Pons (tissue), 1 donor: Measurements from ENCODE around the gene FARS2.
"Not testable (repeated sequence)": the region's sequence is repeated elsewhere in the genome, so short reads cannot be mapped to it uniquely, and the experiment has no call there.

Source experiments
- DNase-seq: peaks from one replicate; pipeline ENCODE4 v3.0.0-alpha.2; 2016; ENCODE audit warnings: low spot score

The FARS2 gene

DNA sequence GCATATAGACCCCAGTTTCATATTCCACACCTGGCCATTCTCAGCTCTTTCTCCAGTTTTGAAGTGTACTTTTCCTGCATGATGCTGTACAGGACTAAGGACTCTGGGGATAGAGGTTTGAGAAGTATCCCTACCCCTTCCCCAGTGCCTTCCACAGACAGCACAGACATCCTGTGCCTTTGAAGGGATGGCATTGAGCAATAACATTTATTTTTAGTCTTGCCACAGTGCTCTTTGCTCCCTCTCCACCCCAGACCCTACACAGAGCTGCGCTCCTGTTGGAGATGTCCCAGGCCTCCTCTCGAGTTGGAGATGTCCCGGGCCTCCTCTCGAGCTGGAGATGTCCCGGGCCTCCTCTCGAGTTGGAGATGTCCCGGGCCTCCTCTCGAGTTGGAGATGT lies 275.8 kb downstream of the FARS2 start:
- no peak for DNase-seq

GRCh38 chr6:5537967-5538366 lies 276.7 kb downstream of the FARS2 start:
- DNase-seq = no peak

GRCh38 chr6:5540370-5540769 lies 279.1 kb downstream of the FARS2 start:
- peak; percentile 66 for DNase-seq

DNA sequence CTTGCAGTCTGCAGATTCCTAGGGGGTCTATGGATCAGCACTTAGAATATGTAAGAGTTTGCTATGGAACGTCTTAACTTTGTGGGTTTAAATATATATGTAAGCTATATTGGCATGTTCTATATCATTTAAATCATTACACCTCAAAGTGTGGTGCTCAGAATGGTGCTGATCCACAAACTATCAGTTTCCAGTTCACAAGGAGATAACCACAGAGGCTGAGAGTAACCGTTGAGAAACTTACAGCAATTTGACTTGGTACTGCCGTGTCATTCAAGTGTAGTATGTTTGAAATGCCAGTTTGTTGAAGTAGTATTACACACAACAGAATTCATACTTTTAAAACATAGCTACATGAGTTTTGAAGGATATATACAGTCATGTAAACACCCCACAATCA lies 279.7 kb downstream of the FARS2 start:
- no peak for DNase-seq

- DNase-seq = no peak
Observed at GRCh38 chr6:5541751-5542432, 280.6 kb downstream of the FARS2 start.

GRCh38 chr6:5547556-5547955 lies 286.2 kb downstream of the FARS2 start:
- no peak for DNase-seq

GRCh38 chr6:5550631-5551030 lies 289.3 kb downstream of the FARS2 start:
- DNase-seq = no peak

DNA sequence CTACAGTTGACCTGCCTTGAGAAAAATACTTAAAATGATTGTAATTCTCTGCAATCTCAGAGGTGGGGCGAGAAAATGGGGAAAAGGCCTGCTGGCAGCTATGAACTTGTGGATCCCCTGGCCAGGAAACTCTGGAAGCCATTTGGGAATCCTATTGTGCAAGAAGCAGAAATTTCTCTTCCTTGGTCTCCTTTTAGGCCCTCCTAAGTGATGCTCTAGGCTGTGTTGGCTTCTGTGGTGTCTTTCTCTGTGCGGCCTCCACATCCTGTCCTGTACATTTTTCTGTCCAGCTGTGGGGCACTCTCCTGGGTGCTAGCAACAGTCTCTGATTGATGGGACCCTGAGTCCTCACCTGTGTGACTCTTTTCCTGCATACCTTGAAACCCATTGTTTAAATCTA lies 290.9 kb downstream of the FARS2 start:
- DNase-seq = no peak

GRCh38 chr6:5553767-5554166 lies 292.5 kb downstream of the FARS2 start:
- DNase-seq = no peak

DNA sequence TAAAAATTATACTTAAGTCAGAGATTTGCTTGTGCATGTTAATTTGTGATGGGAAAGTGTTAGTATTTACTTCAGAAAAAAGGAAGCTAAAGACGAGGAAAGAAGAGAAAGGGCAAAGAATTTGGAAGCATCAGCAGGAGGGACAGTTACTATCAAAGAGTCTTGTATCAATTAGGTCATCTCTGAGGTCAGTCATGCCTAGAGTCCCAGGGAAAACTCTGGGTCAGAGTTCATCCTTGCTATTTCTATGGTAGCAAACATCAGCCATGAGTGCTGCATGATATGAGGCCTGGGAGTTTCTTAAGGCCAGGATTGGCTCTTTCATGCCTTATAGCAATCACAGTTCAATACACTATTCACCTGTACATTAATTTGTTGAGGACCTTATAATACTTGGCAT lies 292.9 kb downstream of the FARS2 start:
- DNase-seq = no peak

GRCh38 chr6:5556011-5556410 lies 294.7 kb downstream of the FARS2 start:
- no peak for DNase-seq

- no peak for DNase-seq
Observed at GRCh38 chr6:5557506-5557905, 296.2 kb downstream of the FARS2 start.

- DNase-seq = no peak
Observed at GRCh38 chr6:5559651-5560050, 298.3 kb downstream of the FARS2 start.

DNA sequence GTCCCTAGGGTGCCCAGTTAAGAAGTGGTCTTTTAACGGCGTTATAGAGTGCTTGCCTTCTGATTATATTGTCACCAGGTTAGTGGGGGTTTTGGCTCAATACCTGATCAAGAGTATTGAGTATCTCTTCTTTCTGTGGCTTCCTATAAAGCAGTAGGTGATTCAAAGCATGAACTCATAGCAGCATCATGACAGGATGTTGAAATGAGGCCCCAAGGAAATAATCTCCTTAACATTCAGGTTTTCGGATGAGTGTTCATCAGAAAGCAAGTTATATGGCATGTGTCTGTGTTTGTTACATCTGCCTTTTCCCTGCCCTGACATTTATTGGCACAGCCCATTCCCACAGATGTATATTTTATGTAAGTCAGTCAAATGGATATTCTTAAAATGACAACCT lies 301.0 kb downstream of the FARS2 start:
- DNase-seq = no peak

DNA sequence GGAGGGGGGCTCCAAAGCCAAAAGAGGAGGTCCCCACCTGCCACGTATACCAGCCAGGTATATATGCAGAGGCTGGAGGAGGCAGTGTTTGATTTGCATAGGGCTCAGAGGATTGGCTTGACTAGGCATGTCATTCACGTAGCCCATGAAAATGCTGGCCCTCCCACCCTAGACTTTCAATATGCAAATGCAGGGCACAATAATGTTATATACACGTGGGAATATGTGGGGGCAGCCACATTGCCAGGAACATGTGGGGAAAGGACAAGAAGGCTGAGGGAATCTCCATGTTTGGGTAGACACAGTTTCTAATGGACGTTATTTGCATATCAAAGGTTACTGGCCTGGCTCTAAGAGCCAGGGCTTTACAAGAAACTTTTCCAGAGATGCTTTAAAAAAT lies 301.8 kb downstream of the FARS2 start:
- DNase-seq = no peak

DNA sequence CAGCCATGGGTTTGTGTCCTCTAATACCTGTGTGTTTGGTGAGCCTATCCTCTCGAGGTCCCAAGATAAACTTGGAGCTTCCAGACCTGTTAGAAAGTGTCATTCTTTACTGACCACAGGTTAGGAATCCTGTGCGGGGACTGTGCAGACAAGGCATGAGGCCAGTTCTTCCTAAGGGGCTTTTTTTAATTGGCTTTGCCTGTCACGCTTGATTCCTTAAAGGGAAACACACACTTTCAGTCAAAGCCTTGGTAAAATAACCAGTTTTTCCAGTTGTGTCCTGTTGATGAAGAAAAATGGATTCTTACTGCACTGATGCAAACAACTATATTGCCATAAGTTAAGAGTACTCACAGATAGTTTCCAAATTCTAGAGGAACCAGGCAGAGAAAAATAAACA lies 303.4 kb downstream of the FARS2 start:
- not testable (repeated sequence) for DNase-seq

DNA sequence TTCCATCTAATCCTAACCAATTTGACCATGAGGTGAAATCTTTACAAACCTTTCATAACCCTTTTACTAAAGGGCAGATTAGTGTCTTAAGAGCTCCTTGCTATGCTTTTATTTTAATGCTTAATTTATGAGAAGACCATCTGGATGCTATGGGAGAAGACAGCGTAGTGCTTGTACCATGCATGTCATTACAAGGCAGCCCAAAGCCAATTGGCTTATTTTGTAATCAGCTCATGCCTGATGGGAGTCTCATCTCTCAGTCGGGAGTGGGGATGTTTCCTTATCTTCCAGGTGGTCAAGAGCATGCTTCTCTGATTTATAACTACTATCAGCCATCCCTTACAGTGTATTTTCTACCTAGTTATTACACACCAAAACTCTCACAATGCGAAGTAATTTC lies 304.7 kb downstream of the FARS2 start:
- no peak for DNase-seq

DNA sequence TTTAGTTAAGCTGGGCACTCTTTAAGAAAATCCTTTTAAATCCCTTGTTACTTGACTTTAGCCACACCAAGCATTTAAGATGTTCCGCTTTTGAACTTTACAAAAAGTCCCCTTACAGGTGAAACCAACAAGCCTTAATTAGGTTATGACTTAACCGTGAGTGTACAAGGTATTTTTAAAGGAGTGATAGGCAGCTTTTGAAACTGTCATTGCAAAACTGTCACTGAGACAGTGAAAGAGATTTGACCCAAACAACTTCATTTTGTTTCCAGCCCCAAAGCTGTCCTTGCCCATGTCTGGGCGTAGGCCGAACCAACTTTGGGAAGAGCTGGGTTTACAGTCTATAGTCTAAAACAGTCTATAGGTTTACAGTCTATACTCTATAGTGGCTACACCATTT lies 305.4 kb downstream of the FARS2 start:
- DNase-seq = no peak

GRCh38 chr6:5567352-5567751 lies 306.0 kb downstream of the FARS2 start:
- DNase-seq = no peak

DNA sequence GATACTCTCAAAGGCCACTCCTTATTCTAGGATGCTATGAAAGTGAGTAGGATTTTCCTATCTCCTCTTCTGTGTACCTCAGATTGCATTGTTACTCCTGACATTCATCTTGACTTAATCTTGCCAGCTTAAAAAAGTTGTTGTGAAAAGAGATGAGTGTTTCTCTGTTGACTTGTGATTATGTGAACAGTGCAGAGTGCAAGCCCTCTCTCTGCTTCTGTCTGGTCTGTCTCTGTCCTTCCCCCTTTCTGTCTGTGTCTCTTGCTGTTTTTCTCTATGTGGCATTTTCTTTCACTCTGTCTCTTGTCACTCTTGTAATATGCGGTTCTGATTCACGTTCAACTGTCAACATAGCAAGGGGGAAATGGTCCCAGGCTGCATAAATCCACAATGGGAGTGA lies 306.6 kb downstream of the FARS2 start:
- DNase-seq = no peak

GRCh38 chr6:5569491-5569890 lies 308.2 kb downstream of the FARS2 start:
- no peak for DNase-seq

DNA sequence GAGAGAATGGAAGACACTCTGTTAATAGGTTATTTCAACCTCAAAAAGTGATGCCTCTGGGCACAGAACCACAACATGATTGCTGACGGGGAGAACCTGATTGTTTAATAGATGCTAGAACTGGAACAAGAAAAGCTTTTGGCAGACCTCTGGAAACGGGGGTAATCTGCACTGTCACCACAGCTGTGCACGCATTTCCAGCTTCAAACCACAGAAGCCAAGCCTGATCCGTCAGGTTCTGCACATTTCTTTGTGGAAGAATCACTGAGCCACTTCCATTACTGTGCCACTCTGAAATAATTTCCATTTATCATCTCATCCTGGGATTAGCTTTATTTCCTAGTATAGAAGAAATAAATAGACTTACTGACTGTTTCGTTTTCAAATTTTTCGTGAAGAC lies 309.3 kb downstream of the FARS2 start:
- no peak for DNase-seq

GRCh38 chr6:5580736-5581581 lies 319.6 kb downstream of the FARS2 start:
- DNase-seq = no peak

GRCh38 chr6:5582762-5583161 lies 321.4 kb downstream of the FARS2 start:
- DNase-seq = no peak
